GM12878 (cell line): ENCODE measurements around the gene BAG3. TPM values are rescaled to one million over a fixed set of nuclear protein-coding genes. Genes with fewer than 3 reads are reported as not detected.

Source experiments
- ATAC-seq: fragments of 200-7000 bp; cut with Tn5 transposase; 3 replicates; pipeline ENCODE4 v1.9.1; 2020; ENCODE audit warnings: mild to moderate bottlenecking, moderate library complexity
- BruUV-seq: library from RNA; stranded (reverse); fragments of 400-500 nt; replicated peaks from 2 replicates; lab custom pipeline; 2021; lab: Mats Ljungman, UMichigan
- CTCF ChIA-PET: fragments of 300-600 bp; sonication (Branson Sonifier 250); formaldehyde crosslinking; extraction: SDS; loops from one replicate; lab custom pipeline; 2021; ENCODE audit warnings: inconsistent platforms; lab: Yijun Ruan, JAX
- POLR2A ChIA-PET: fragments of 350-600 bp; formaldehyde crosslinking; extraction: SDS; loops from one replicate; lab custom pipeline; 2021; ENCODE audit warnings: inconsistent platforms; lab: Charles Lee
- RAD21 ChIA-PET: fragments of 300-600 bp; sonication (Branson Sonifier 250); formaldehyde crosslinking; loops from one replicate; lab custom pipeline; 2023; ENCODE audit warnings: antibody characterized with exemption; ENCODE audit not compliant: unreplicated experiment; lab: Charles Lee
- SMC1A ChIA-PET: fragments of 300-600 bp; sonication (Branson Sonifier 250); formaldehyde crosslinking; loops from one replicate; lab custom pipeline; 2023; ENCODE audit not compliant: unreplicated experiment, uncharacterized antibody; lab: Charles Lee
- DNase-seq: peaks from one replicate; pipeline ENCODE4 v3.0.0-alpha.2; 2011; ENCODE audit warnings: low read depth, low spot score
- FAIRE-seq: peaks from 3 replicates; lab custom pipeline; 2011; peaks lifted over from hg19 to GRCh38; lab: Jason Lieb, UNC
- H2AFZ ChIP-seq: 2 replicates; pipeline ENCODE4 v1.6.0; 2011; ENCODE audit warnings: low read depth, low read length, control low read depth; ENCODE audit not compliant: control insufficient read depth
- H3K27ac ChIP-seq: 2 replicates; pipeline ENCODE4 v1.5.1; 2011; ENCODE audit warnings: control low read depth; ENCODE audit not compliant: control insufficient read depth, insufficient read depth
- H3K27me3 ChIP-seq, 2 experiments: replicated peaks in 1 of 2; 2 replicates each; pipeline versions ENCODE4 v1.6.0 to v1.6.1; 2011; ENCODE audit warnings: low read length in 1 of 2; ENCODE audit not compliant: control insufficient read depth in 2 of 2, insufficient read depth in 2 of 2
- H3K36me3 ChIP-seq, 2 experiments: 2 replicates each; pipeline ENCODE4 v1.5.1; 2011; ENCODE audit warnings: low read length in 1 of 2; ENCODE audit not compliant: control insufficient read depth in 2 of 2, insufficient read depth in 2 of 2
- H3K4me1 ChIP-seq: 2 replicates; pipeline ENCODE4 v1.6.1; 2011; ENCODE audit warnings: mild to moderate bottlenecking, low read length, moderate library complexity, mixed read lengths; ENCODE audit not compliant: control insufficient read depth, insufficient read depth
- H3K4me2 ChIP-seq: 2 replicates; pipeline ENCODE4 v1.6.0; 2011; ENCODE audit warnings: control low read depth; ENCODE audit not compliant: control insufficient read depth, insufficient read depth
- H3K4me3 ChIP-seq: fragments of 200-600 bp; sonication (generic); 2 replicates; pipeline ENCODE4 v1.5.1; 2016
- H3K79me2 ChIP-seq: 2 replicates; pipeline ENCODE4 v1.6.0; 2011; ENCODE audit warnings: low read length; ENCODE audit not compliant: control insufficient read depth, insufficient read depth
- H3K9ac ChIP-seq: 2 replicates; pipeline ENCODE4 v1.8.0; 2011; ENCODE audit warnings: low read length, control low read depth, mixed read lengths; ENCODE audit not compliant: control insufficient read depth, insufficient read depth
- H3K9me3 ChIP-seq: replicated peaks from 3 replicates; pipeline ENCODE4 v1.5.1; 2011; ENCODE audit warnings: mild to moderate bottlenecking, low read length; ENCODE audit not compliant: control insufficient read depth, insufficient read depth
- H4K20me1 ChIP-seq: 2 replicates; pipeline ENCODE4 v1.6.0; 2011; ENCODE audit not compliant: control insufficient read depth, insufficient read depth
- TAF1 ChIP-seq: IDR thresholded peaks from 2 replicates; pipeline ENCODE4 v1.6.1; 2011; ENCODE audit warnings: mild to moderate bottlenecking, low read depth, low read length, borderline replicate concordance
- WGBS: methylation state at CpG from one replicate; pipeline ENCODE4 v1.1.6; 2016; ENCODE audit warnings: low lambda C conversion rate; ENCODE audit not compliant: insufficient replicate concordance, insufficient coverage; ENCODE audit errors: missing lambda C conversion rate; 5-methylcytosine and 5-hydroxymethylcytosine counted together
- in situ Hi-C: fragments of 300-500 bp; cut with MboI; formaldehyde crosslinking; loops from 9 replicates; pipeline ENCODE4 v1.14.3; 2018; ENCODE audit warnings: mixed read lengths
- intact Hi-C: fragments of 100-400 bp; cut with micrococcal nuclease; formaldehyde crosslinking; loops from one replicate; pipeline ENCODE4 v1.14.2; 2022; ENCODE audit not compliant: unreplicated experiment
- polyA plus RNA-seq, 11 experiments: library from polyadenylated mRNA; depleted of rRNA in 4 of 11; unstranded in 6 of 11; stranded (reverse) in 5 of 11; fragments of >200 nt; fragmentation: Nextera tagmentation in 4 of 11; fragmentation: Illumina TruSeq in 1 of 11; extraction: Ambion mirVana in 4 of 11; extraction: Trizol in 1 of 11; gene quantifications; 1 replicate in 1 of 11; 2 replicates in 10 of 11; pipeline versions ENCODE4 v1.2.1 to v1.2.3, GENCODE V29; 2011 to 2016; ENCODE audit warnings: inconsistent platforms in 2 of 11, missing spikeins in 2 of 11, low read depth in 1 of 11
- total RNA-seq, 4 experiments: library from RNA; depleted of rRNA in 3 of 4; stranded (reverse); fragments of >200 nt in 3 of 4; fragmentation: Illumina TruSeq in 1 of 4; extraction: Trizol in 1 of 4; gene quantifications; 2 replicates each; pipeline versions ENCODE4 v1.2.1 to v1.2.3, GENCODE V29; 2013 to 2021
- TF ChIP-seq, protein P1 (sequence below): fragments of 450-650 bp; IDR thresholded peaks from 2 replicates; pipeline ENCODE4 v1.6.1; 2017; ENCODE audit warnings: mild to moderate bottlenecking, low read depth, inconsistent platforms; ENCODE audit not compliant: poor library complexity, severe bottlenecking

The BAG3 gene
- total and polyA plus RNA-seq, 10 of the 15 experiments (the other 5 are each of a cell fraction or from before 2014, with no cell fraction given) = 0.71 to 14.1 (median 4.3) TPM

GRCh38 chr10:119666709-119667004 is 15.5 kb downstream of the BAG3 start:
- CTCF ChIA-PET = no interaction called here
- no peak overlapping the region for H3K9ac ChIP-seq
- in situ Hi-C loops = no loop called here
- DNase-seq (no peak), FAIRE-seq (no peak), ATAC-seq (no peak)
- 53% methylated on average over 2 of the region's 2 CpGs for WGBS
- intact Hi-C loops = no loop called here
- H3K79me2 ChIP-seq = no peaks in the 10 kb centered on the region
- H3K9me3 ChIP-seq = no peaks in the 10 kb centered on the region
- SMC1A ChIA-PET = interaction anchor here (1.3 kb wide), 1 partner anchor 193 kb away, joined by 3 read pairs; no protein-coding TSS in a partner anchor
- no peaks in the 10 kb centered on the region for H3K27me3 ChIP-seq
- H3K4me2 ChIP-seq = no peak overlapping the region
- no peak for TF ChIP-seq TAF1
- peaks cover 0 to 3% of the 10 kb centered on the region in 2 experiments; a peak in 2 of 4 replicates for H3K36me3 ChIP-seq
- no peaks in the 10 kb centered on the region for H4K20me1 ChIP-seq
- BruUV-seq = no TSS peak
- H3K4me1 ChIP-seq = peaks cover 9% of the 10 kb centered on the region; the same call in 1 of the 2 replicates
- no peak overlapping the region for H3K27ac ChIP-seq
- H3K4me3 ChIP-seq = no peak overlapping the region
- RAD21 ChIA-PET = no interaction called here
- POLR2A ChIA-PET = interaction anchor here (0.5 kb wide), 1 partner anchor 103 kb away, joined by 4 read pairs; no protein-coding TSS in a partner anchor
- H2AFZ ChIP-seq = no peak overlapping the region

DNA sequence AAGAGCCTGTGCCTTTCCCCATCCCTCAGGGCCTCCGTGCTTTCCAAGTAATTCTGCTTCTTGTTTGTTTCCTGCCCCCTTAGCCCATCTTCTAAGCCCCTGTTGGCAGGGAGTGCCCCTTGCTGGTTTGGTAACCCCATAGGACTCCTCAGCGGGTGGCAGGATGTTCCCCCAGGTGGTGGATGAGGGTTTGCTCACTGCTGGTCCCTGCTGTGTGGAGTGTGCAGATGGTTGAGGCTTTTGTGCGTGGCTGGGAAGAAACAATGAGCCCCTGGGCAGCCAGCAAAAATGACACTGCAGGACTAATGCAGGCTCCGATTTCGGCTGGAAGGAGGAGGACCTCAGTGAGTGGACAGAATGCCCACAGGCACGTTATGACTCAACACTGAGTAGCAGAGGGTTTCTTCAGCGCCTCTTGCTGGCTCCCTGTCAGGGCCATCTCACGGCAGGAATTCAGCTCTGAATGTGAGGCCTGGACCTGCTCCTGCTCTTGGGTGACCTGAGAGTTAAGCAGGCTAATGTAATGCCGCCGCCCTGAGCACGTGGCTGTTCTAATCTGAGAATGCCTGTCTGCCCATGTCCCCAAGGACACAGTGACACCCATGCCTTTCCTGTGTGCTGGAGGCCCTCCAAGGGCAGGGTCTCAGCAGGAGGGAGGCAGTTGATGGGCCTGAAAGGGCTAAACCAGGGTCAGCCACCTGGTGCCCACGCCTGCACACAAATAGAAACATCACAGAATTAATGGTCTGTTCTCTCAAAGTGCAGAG is 16.6 kb downstream of the BAG3 start:
- Histone ChIP-seq H3K79me2 (no peaks in the 10 kb centered on the region), H3K9me3 (no peaks in the 10 kb centered on the region), H3K4me3 (no peak overlapping the region), H3K36me3 (peaks cover 0 to 8% of the 10 kb centered on the region in 2 experiments; a peak in 2 of 4 replicates), H2AFZ (no peak overlapping the region), H3K27ac (no peak overlapping the region), H3K9ac (no peak overlapping the region)
- no TSS peak for BruUV-seq
- SMC1A ChIA-PET = interaction anchor here (0.9 kb wide), 1 partner anchor 190 kb away, joined by 3 read pairs; no protein-coding TSS in a partner anchor
- CTCF ChIA-PET = interaction anchor here (0.6 to 1.1 kb wide), 2 partner anchors 12 to 390 kb away, joined by 3 read pairs; no protein-coding TSS in a partner anchor
- ATAC-seq (peak; percentile 19), DNase-seq (no peak), FAIRE-seq (no peak)
- RAD21 ChIA-PET = no interaction called here
- POLR2A ChIA-PET = no interaction called here
- TF ChIP-seq, protein P1, sequence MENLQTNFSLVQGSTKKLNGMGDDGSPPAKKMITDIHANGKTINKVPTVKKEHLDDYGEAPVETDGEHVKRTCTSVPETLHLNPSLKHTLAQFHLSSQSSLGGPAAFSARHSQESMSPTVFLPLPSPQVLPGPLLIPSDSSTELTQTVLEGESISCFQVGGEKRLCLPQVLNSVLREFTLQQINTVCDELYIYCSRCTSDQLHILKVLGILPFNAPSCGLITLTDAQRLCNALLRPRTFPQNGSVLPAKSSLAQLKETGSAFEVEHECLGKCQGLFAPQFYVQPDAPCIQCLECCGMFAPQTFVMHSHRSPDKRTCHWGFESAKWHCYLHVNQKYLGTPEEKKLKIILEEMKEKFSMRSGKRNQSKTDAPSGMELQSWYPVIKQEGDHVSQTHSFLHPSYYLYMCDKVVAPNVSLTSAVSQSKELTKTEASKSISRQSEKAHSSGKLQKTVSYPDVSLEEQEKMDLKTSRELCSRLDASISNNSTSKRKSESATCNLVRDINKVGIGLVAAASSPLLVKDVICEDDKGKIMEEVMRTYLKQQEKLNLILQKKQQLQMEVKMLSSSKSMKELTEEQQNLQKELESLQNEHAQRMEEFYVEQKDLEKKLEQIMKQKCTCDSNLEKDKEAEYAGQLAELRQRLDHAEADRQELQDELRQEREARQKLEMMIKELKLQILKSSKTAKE = no peak
- TF ChIP-seq, all 136 proteins: peak for 0
- in situ Hi-C loops (no loop called here), intact Hi-C loops (no loop called here)
- H3K4me2 ChIP-seq = no peak overlapping the region
- WGBS = 44% methylated on average over 12 of the region's 12 CpGs
- H3K4me1 ChIP-seq = peaks cover 9% of the 10 kb centered on the region; the same call in 1 of the 2 replicates
- no peaks in the 10 kb centered on the region for H3K27me3 ChIP-seq
- H4K20me1 ChIP-seq = no peaks in the 10 kb centered on the region
